ENCODE data around the gene TNFRSF12A.

GRCh38 chr16:2973605-2974318 lies 46.4 kb upstream of the TNFRSF12A start:
- TF ChIP-seq CTCF (IDR thresholded peaks at IDR 0.05) (no peak), POLR2A (IDR thresholded peaks at IDR 0.05) (no peak)
